ENCODE results near the gene INTS13.
"Not testable (repeated sequence)": the region's sequence is repeated elsewhere in the genome, so short reads cannot be mapped to it uniquely, and the experiment has no call there.

The INTS13 gene

GRCh38 chr12:26906024-26906423 is 31.8 kb downstream of the INTS13 start:
- DNase-seq (no peak), ATAC-seq (replicated peaks) (no peak)
- no peaks in the 10 kb centered on the region for H3K27me3 Mint-ChIP-seq
- no peak overlapping the region for H3K4me3 Mint-ChIP-seq
- H3K4me1 Mint-ChIP-seq: no peaks in the 10 kb centered on the region
- H3K27ac Mint-ChIP-seq: no peak overlapping the region
- peaks cover 8 to 13% of the 10 kb centered on the region in 2 donors for H3K9me3 Mint-ChIP-seq
- H3K36me3 Mint-ChIP-seq: peaks cover 42 to 54% of the 10 kb centered on the region in 2 donors

GRCh38 chr12:26903396-26903795 is 34.4 kb downstream of the INTS13 start:
- Mint-ChIP-seq H3K36me3 (peaks cover 52 to 65% of the 10 kb centered on the region in 2 donors), H3K9me3 (peaks cover 10 to 13% of the 10 kb centered on the region in 2 donors)
- not testable (repeated sequence) for H3K4me3 Mint-ChIP-seq; H3K4me1 Mint-ChIP-seq; ATAC-seq (replicated peaks); H3K27me3 Mint-ChIP-seq; DNase-seq; H3K27ac Mint-ChIP-seq

GRCh38 chr12:26896913-26897312 is 40.9 kb downstream of the INTS13 start:
- DNase-seq (no peak), ATAC-seq (replicated peaks) (no peak)
- Mint-ChIP-seq H3K4me3 (no peak overlapping the region), H3K27ac (no peak overlapping the region), H3K4me1 (no peaks in the 10 kb centered on the region), H3K27me3 (no peaks in the 10 kb centered on the region), H3K36me3 (peaks cover 34 to 42% of the 10 kb centered on the region in 2 donors), H3K9me3 (peaks cover under 1 to 2% of the 10 kb centered on the region in 2 donors)

GRCh38 chr12:26895672-26896071 is 42.1 kb downstream of the INTS13 start:
- Mint-ChIP-seq H3K4me1 (no peaks in the 10 kb centered on the region), H3K9me3 (peaks cover 0 to 2% of the 10 kb centered on the region in 2 donors), H3K27ac (no peak overlapping the region), H3K36me3 (peaks cover 22 to 31% of the 10 kb centered on the region in 2 donors), H3K4me3 (no peak overlapping the region), H3K27me3 (no peaks in the 10 kb centered on the region)
- no peak for DNase-seq
- no peak for ATAC-seq (replicated peaks)

- no peaks in the 10 kb centered on the region for H3K27me3 Mint-ChIP-seq
- no peak overlapping the region for H3K27ac Mint-ChIP-seq
- no peak for ATAC-seq (replicated peaks)
- no peak overlapping the region for H3K4me3 Mint-ChIP-seq
- peaks cover 5 to 8% of the 10 kb centered on the region in 2 donors for H3K36me3 Mint-ChIP-seq
- H3K4me1 Mint-ChIP-seq: no peaks in the 10 kb centered on the region
- H3K9me3 Mint-ChIP-seq: no peaks in the 10 kb centered on the region
- no peak for DNase-seq
Observed at GRCh38 chr12:26891704-26892103, 46.1 kb downstream of the INTS13 start.

- DNase-seq (no peak), ATAC-seq (replicated peaks) (no peak)
- H3K36me3 Mint-ChIP-seq: peaks cover 2 to 6% of the 10 kb centered on the region in 2 donors
- H3K9me3 Mint-ChIP-seq: no peaks in the 10 kb centered on the region
- H3K4me1 Mint-ChIP-seq: no peaks in the 10 kb centered on the region
- no peaks in the 10 kb centered on the region for H3K27me3 Mint-ChIP-seq
- H3K27ac Mint-ChIP-seq: no peak overlapping the region
- H3K4me3 Mint-ChIP-seq: no peak overlapping the region
Observed at GRCh38 chr12:26890784-26891183, 47.0 kb downstream of the INTS13 start.

GRCh38 chr12:26884765-26885576 is 52.8 kb downstream of the INTS13 start:
- DNase-seq (peak; percentile 75), ATAC-seq (replicated peaks) (peak; percentile 95 to 96)
- peaks cover 6 to 12% of the 10 kb centered on the region in 2 donors for H3K4me1 Mint-ChIP-seq
- H3K4me3 Mint-ChIP-seq: peak overlapping the region; percentile 71 to 72
- H3K36me3 Mint-ChIP-seq: peaks cover 2 to 3% of the 10 kb centered on the region in 2 donors
- H3K27me3 Mint-ChIP-seq: peaks cover 0 to 5% of the 10 kb centered on the region in 2 donors
- H3K9me3 Mint-ChIP-seq: peaks cover 2 to 4% of the 10 kb centered on the region in 2 donors
- H3K27ac Mint-ChIP-seq: no peak overlapping the region

GRCh38 chr12:26880625-26881024 is 57.2 kb downstream of the INTS13 start:
- Mint-ChIP-seq H3K27ac (no peak overlapping the region), H3K4me3 (no peak overlapping the region)

GRCh38 chr12:26878661-26879119 is 59.1 kb downstream of the INTS13 start:
- Mint-ChIP-seq H3K27ac (no peak overlapping the region), H3K4me1 (peaks cover 5 to 10% of the 10 kb centered on the region in 2 donors), H3K36me3 (peaks cover 0 to 3% of the 10 kb centered on the region in 2 donors), H3K4me3 (no peak overlapping the region), H3K27me3 (peaks cover 0 to 5% of the 10 kb centered on the region in 2 donors), H3K9me3 (peaks cover 2 to 4% of the 10 kb centered on the region in 2 donors)
- peak; percentile 77 to 81 for ATAC-seq (replicated peaks)
- DNase-seq: no peak

More at GRCh38 chr12:26880625-26881024, 57.2 kb downstream of the INTS13 start:
- Mint-ChIP-seq H3K36me3 (peaks cover 1 to 3% of the 10 kb centered on the region in 2 donors), H3K4me1 (peaks cover 11 to 22% of the 10 kb centered on the region in 2 donors), H3K9me3 (peaks cover 2 to 4% of the 10 kb centered on the region in 2 donors), H3K27me3 (peaks cover 0 to 5% of the 10 kb centered on the region in 2 donors)
- DNase-seq (no peak), ATAC-seq (replicated peaks) (no peak)

- Mint-ChIP-seq H3K36me3 (no peaks in the 10 kb centered on the region), H3K4me3 (no peak overlapping the region), H3K27me3 (peaks cover 0 to 5% of the 10 kb centered on the region in 2 donors), H3K4me1 (peaks cover 8 to 20% of the 10 kb centered on the region in 2 donors), H3K9me3 (no peaks in the 10 kb centered on the region), H3K27ac (no peak overlapping the region)
- peak; percentile 38 to 41 for ATAC-seq (replicated peaks)
- DNase-seq: no peak
Observed at GRCh38 chr12:26874501-26875296, 63.1 kb downstream of the INTS13 start.

GRCh38 chr12:26872625-26873024 is 65.2 kb downstream of the INTS13 start:
- H3K4me1 Mint-ChIP-seq: peaks cover 3 to 11% of the 10 kb centered on the region in 2 donors
- DNase-seq (no peak), ATAC-seq (replicated peaks) (no peak)
- no peak overlapping the region for H3K4me3 Mint-ChIP-seq
- H3K27ac Mint-ChIP-seq: no peak overlapping the region
- peaks cover 0 to 5% of the 10 kb centered on the region in 2 donors for H3K27me3 Mint-ChIP-seq
- H3K36me3 Mint-ChIP-seq: no peaks in the 10 kb centered on the region
- no peaks in the 10 kb centered on the region for H3K9me3 Mint-ChIP-seq

- Mint-ChIP-seq H3K36me3 (no peaks in the 10 kb centered on the region), H3K4me1 (peaks cover 6 to 17% of the 10 kb centered on the region in 2 donors), H3K9me3 (no peaks in the 10 kb centered on the region), H3K27me3 (peaks cover 0 to 5% of the 10 kb centered on the region in 2 donors), H3K4me3 (no peak overlapping the region), H3K27ac (no peak overlapping the region)
- ATAC-seq (replicated peaks) (peak in 1 of 2 donors; percentile 52), DNase-seq (no peak)
Observed at GRCh38 chr12:26871985-26872384, 65.8 kb downstream of the INTS13 start.

- no peak overlapping the region for H3K4me3 Mint-ChIP-seq
- peaks cover 0 to 5% of the 10 kb centered on the region in 2 donors for H3K27me3 Mint-ChIP-seq
- H3K9me3 Mint-ChIP-seq: no peaks in the 10 kb centered on the region
- ATAC-seq (replicated peaks): no peak
- peaks cover 7 to 20% of the 10 kb centered on the region in 2 donors for H3K4me1 Mint-ChIP-seq
- DNase-seq: no peak
- no peak overlapping the region for H3K27ac Mint-ChIP-seq
- no peaks in the 10 kb centered on the region for H3K36me3 Mint-ChIP-seq
Observed at GRCh38 chr12:26870491-26871419, 67.0 kb downstream of the INTS13 start.
